MM.1S (cell line): ENCODE data around the gene OR2AG2.

ENCODE experiments used
- DNase-seq: peaks from one replicate; pipeline ENCODE4 v3.0.0-alpha.2; 2015
- H2AFZ ChIP-seq: fragments of 300-600 bp; sonication (generic); 2 replicates; pipeline ENCODE4 v1.6.0; 2016; ENCODE audit warnings: antibody characterized with exemption, low read length
- H3F3A ChIP-seq: fragments of 300-600 bp; sonication (generic); 2 replicates; pipeline ENCODE4 v1.6.1; 2016; ENCODE audit warnings: mild to moderate bottlenecking, antibody characterized with exemption, low read length, moderate library complexity, mixed read lengths; ENCODE audit not compliant: insufficient read depth
- H3K27ac ChIP-seq: fragments of 300-600 bp; sonication (generic); 2 replicates; pipeline ENCODE4 v1.5.1; 2016; ENCODE audit warnings: mild to moderate bottlenecking, low read length
- H3K27me3 ChIP-seq: fragments of 300-600 bp; sonication (generic); replicated peaks from 2 replicates; pipeline ENCODE4 v1.6.0; 2016; ENCODE audit warnings: low read length; ENCODE audit not compliant: insufficient read depth
- H3K36me3 ChIP-seq: fragments of 300-600 bp; sonication (generic); replicated peaks from 2 replicates; pipeline ENCODE4 v1.6.1; 2016; ENCODE audit warnings: mild to moderate bottlenecking, low read length, mixed read lengths; ENCODE audit not compliant: insufficient read depth
- H3K4me1 ChIP-seq: fragments of 300-600 bp; sonication (generic); 2 replicates; pipeline ENCODE4 v1.6.1; 2016; ENCODE audit warnings: low read length, mixed read lengths
- H3K4me2 ChIP-seq: fragments of 300-600 bp; sonication (generic); 2 replicates; pipeline ENCODE4 v1.6.0; 2016; ENCODE audit warnings: low read depth, low read length
- H3K4me3 ChIP-seq: fragments of 300-600 bp; sonication (generic); 2 replicates; pipeline ENCODE4 v1.5.1; 2016; ENCODE audit warnings: low read length, mixed read lengths
- H3K79me2 ChIP-seq: fragments of 300-600 bp; sonication (generic); 2 replicates; pipeline ENCODE4 v1.6.1; 2016; ENCODE audit warnings: mixed run types, low read length, mixed read lengths
- H3K9ac ChIP-seq: fragments of 300-600 bp; sonication (generic); 2 replicates; pipeline ENCODE4 v1.6.1; 2016; ENCODE audit warnings: low read length, mixed read lengths
- H3K9me2 ChIP-seq: fragments of 300-600 bp; sonication (generic); replicated peaks from 2 replicates; pipeline ENCODE4 v1.6.1; 2016; ENCODE audit warnings: mild to moderate bottlenecking, low read length, mixed read lengths; ENCODE audit not compliant: insufficient read depth
- H3K9me3 ChIP-seq: fragments of 300-600 bp; sonication (generic); replicated peaks from 2 replicates; pipeline ENCODE4 v1.6.1; 2016; ENCODE audit warnings: mild to moderate bottlenecking, low read length, mixed read lengths; ENCODE audit not compliant: insufficient read depth
- H4K20me1 ChIP-seq: fragments of 300-600 bp; sonication (generic); 2 replicates; pipeline ENCODE4 v1.6.1; 2016; ENCODE audit warnings: mild to moderate bottlenecking, low read length, moderate library complexity, mixed read lengths; ENCODE audit not compliant: insufficient read depth
- EZH2 ChIP-seq: fragments of 300-600 bp; sonication (generic); optimal IDR thresholded peaks from 2 replicates; pipeline ENCODE3; 2017; ENCODE audit warnings: low read depth, mild to moderate bottlenecking, antibody characterized with exemption, low read length, mixed read lengths
- EZH2phosphoT487 ChIP-seq: fragments of 300-600 bp; sonication (generic); IDR thresholded peaks from 2 replicates; pipeline ENCODE4 v1.6.1; 2018; ENCODE audit warnings: antibody characterized with exemption, low read length
- TF ChIP-seq, protein P1 (sequence below): fragments of 300-600 bp; sonication (generic); IDR thresholded peaks from 2 replicates; pipeline ENCODE4 v1.5.1; 2016; ENCODE audit warnings: antibody characterized with exemption, low read length, mixed read lengths

The OR2AG2 gene

DNA sequence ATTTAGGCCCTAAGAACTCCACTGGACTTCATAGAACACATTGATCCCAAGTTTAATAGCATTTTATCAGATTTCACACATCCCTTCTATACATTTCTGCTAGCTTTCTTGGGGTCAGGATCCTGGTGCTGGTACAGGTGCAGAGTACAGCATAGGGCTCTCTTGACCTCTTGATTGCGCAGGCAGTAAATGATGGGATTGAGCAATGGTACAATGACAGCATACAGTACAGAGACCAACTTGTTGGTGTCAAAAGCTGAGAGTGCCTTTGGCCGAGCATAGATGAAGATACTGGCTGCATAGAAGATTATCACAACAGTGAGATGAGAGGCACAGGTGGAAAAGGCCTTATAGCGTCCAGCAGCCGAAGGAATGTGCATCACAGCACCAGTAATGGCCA lies 22.9 kb upstream of the OR2AG2 start:
- no peaks in the 10 kb centered on the region for H3K4me1 ChIP-seq
- no peak for DNase-seq
- no peaks in the 10 kb centered on the region for H3F3A ChIP-seq
- H2AFZ ChIP-seq = no peak overlapping the region
- H4K20me1 ChIP-seq = no peaks in the 10 kb centered on the region
- H3K9me2 ChIP-seq = no peaks in the 10 kb centered on the region
- no peak overlapping the region for H3K27ac ChIP-seq
- H3K9ac ChIP-seq = no peak overlapping the region
- TF ChIP-seq EZH2 (no peak), EZH2phosphoT487 (no peak)
- TF ChIP-seq, protein P1, sequence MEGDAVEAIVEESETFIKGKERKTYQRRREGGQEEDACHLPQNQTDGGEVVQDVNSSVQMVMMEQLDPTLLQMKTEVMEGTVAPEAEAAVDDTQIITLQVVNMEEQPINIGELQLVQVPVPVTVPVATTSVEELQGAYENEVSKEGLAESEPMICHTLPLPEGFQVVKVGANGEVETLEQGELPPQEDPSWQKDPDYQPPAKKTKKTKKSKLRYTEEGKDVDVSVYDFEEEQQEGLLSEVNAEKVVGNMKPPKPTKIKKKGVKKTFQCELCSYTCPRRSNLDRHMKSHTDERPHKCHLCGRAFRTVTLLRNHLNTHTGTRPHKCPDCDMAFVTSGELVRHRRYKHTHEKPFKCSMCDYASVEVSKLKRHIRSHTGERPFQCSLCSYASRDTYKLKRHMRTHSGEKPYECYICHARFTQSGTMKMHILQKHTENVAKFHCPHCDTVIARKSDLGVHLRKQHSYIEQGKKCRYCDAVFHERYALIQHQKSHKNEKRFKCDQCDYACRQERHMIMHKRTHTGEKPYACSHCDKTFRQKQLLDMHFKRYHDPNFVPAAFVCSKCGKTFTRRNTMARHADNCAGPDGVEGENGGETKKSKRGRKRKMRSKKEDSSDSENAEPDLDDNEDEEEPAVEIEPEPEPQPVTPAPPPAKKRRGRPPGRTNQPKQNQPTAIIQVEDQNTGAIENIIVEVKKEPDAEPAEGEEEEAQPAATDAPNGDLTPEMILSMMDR = no peak
- H3K36me3 ChIP-seq = no peaks in the 10 kb centered on the region
- no peaks in the 10 kb centered on the region for H3K9me3 ChIP-seq
- H3K4me2 ChIP-seq = no peak overlapping the region
- H3K27me3 ChIP-seq = no peaks in the 10 kb centered on the region
- no peak overlapping the region for H3K4me3 ChIP-seq
- no peaks in the 10 kb centered on the region for H3K79me2 ChIP-seq

DNA sequence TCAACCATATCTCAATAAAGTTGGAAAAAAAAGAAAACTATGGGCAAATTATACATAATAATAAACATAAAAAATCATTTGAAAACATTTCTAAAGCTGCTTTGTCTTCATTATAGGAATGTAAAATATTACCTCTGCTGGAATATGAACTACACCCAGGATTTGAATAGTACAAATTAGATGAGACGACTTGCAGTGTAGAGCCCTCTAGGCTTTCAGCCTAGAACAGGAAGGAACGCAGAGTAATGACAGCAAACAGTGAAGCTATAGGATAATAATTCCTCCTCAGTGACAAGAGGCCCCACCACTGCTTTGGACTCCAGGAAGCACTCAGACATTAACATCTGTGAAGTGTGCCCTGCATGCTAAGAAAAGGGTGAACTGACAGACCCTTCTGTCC lies 18.8 kb upstream of the OR2AG2 start:
- H3K79me2 ChIP-seq = no peaks in the 10 kb centered on the region
- no peaks in the 10 kb centered on the region for H3F3A ChIP-seq
- no peak overlapping the region for H3K27ac ChIP-seq
- no peak overlapping the region for H2AFZ ChIP-seq
- no peaks in the 10 kb centered on the region for H3K36me3 ChIP-seq
- no peaks in the 10 kb centered on the region for H3K9me3 ChIP-seq
- no peak overlapping the region for H3K4me2 ChIP-seq
- TF ChIP-seq, protein P1 = no peak
- no peak for TF ChIP-seq EZH2phosphoT487
- no peak for TF ChIP-seq EZH2
- DNase-seq = no peak
- no peaks in the 10 kb centered on the region for H3K27me3 ChIP-seq
- H3K9me2 ChIP-seq = no peaks in the 10 kb centered on the region
- H3K4me1 ChIP-seq = no peaks in the 10 kb centered on the region
- no peaks in the 10 kb centered on the region for H4K20me1 ChIP-seq
- no peak overlapping the region for H3K4me3 ChIP-seq
- no peak overlapping the region for H3K9ac ChIP-seq

DNA sequence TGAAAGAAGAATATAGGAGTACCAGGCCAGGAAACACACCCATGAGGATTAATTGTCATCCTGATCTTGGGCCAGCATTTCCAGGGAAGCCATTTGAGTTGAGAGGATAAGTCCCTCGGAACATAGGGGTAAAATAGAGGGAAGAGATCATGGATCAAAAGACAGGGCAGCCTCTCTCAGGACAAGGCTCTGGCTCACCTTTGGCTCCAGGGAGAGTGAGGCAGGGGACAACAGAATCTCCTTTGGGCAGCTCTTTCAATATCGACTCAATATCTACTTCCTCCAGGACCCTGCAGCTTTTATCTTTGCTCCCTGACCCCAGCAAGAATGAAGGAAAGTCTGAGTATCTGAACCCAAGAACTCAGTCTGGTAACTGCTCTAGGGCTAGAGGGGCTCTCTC lies 10.9 kb upstream of the OR2AG2 start, which contains the start of gene OR2AG1:
Gene OR2AG1 (plus strand): TSS at position 301 of the 400 bp plus-strand sequence. CDS start 2,018 bp downstream, outside the sequence.
- Histone ChIP-seq H3K36me3 (no peaks in the 10 kb centered on the region), H3K9ac (no peak within 1 kb of the TSS), H3K27me3 (no peaks in the 10 kb centered on the region), H4K20me1 (no peaks in the 10 kb centered on the region), H2AFZ (no peak within 1 kb of the TSS), H3K4me3 (no peak within 1 kb of the TSS), H3F3A (no peaks in the 10 kb centered on the region), H3K9me3 (no peaks in the 10 kb centered on the region), H3K4me2 (no peak within 1 kb of the TSS), H3K4me1 (no peaks in the 10 kb centered on the region), H3K9me2 (no peaks in the 10 kb centered on the region), H3K79me2 (no peaks in the 10 kb centered on the region), H3K27ac (no peak within 1 kb of the TSS)
- no peak for TF ChIP-seq EZH2
- TF ChIP-seq, protein P1 = no peak
- TF ChIP-seq EZH2phosphoT487 = no peak
- DNase-seq = no peak
